ELR (cell line): ENCODE results near the gene LDB2.

Source experiments
- DNase-seq: peaks from one replicate; pipeline ENCODE4 v3.0.0-alpha.2; 2015; ENCODE audit warnings: low read depth

LDB2 gene

GRCh38 chr4:16483540-16483939 is 414.9 kb downstream of the LDB2 start:
- DNase-seq: no peak

- DNase-seq: no peak
These were observed 418.4 kb downstream of the LDB2 start for GRCh38 chr4:16480011-16480410.

GRCh38 chr4:16472537-16472936 is 425.9 kb downstream of the LDB2 start:
- DNase-seq: no peak

- no peak for DNase-seq
These were observed 431.4 kb downstream of the LDB2 start for GRCh38 chr4:16467061-16467460.

GRCh38 chr4:16466581-16466980 is 431.9 kb downstream of the LDB2 start:
- no peak for DNase-seq

GRCh38 chr4:16464651-16465050 is 433.8 kb downstream of the LDB2 start:
- no peak for DNase-seq

- no peak for DNase-seq
These were observed 435.8 kb downstream of the LDB2 start for GRCh38 chr4:16462656-16463055.

- peak; percentile 52 for DNase-seq
These were observed 437.1 kb downstream of the LDB2 start for GRCh38 chr4:16461362-16461761.

- peak; percentile 54 for DNase-seq
These were observed 440.5 kb downstream of the LDB2 start for GRCh38 chr4:16457944-16458343.
